ENCODE data around the gene MFSD8.
"Not testable (repeated sequence)": the region's sequence is repeated elsewhere in the genome, so short reads cannot be mapped to it uniquely, and the experiment has no call there.

MFSD8 gene

GRCh38 chr4:127965062-127965802 is at the start of gene MFSD8, which contains the start of gene ABHD18:
Gene MFSD8, minus strand, starts transcription at chr4:127965173. Its CDS starts 40 bp downstream, at chr4:127965133.
Gene ABHD18, plus strand, starts transcription at chr4:127965406. Its CDS starts 17,550 bp downstream, at chr4:127982956.
- in situ Hi-C loops (cut with HindIII; ENCODE audit: low pct_ligation_motif_present, low pct_unique_long_range_greater_than_20kb, low sequenced_read_pairs): no loop called here
- peak; percentile 99 for DNase-seq

DNA sequence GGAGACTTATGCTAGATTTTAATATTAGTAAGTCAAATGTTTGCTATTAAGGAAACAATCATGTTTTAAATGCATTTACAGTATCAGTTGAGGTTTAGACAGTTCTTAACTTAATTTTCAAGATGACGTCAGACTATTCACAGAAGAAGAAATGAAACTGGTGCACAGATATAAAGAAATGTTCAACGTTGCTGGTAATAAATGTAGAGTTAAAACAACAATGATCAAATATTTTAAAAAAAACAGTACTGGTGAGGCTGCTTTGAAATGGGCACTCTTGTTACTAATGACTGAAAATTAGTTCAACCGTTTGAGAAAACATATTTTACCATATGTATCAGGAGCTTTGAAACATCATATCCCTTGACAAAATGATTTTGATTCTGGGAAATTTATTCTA is 44.5 kb upstream of the MFSD8 start:
- in situ Hi-C loops (cut with HindIII; ENCODE audit: low pct_ligation_motif_present, low pct_unique_long_range_greater_than_20kb, low sequenced_read_pairs): no loop called here
- DNase-seq: no peak

DNA sequence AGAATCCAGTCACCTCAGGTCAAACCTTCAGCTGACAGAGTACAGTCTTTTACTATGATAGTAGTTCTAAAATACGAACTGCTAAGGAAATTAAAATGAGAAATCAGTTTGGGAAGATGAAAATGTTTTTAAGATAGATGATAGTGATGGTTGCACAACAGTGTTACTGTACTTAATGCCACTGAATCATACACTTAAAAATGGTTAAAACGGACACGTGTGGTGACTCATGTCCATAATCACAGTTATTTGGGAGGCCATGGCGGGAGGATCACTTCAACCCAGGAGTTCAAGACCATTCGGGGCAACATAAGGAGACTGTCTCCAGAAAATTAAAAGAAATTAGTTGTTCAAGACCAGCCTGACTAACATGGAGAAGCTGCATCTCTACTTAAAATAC is 41.6 kb upstream of the MFSD8 start:
- in situ Hi-C loops (cut with HindIII; ENCODE audit: low pct_ligation_motif_present, low pct_unique_long_range_greater_than_20kb, low sequenced_read_pairs): no loop called here
- no peak for DNase-seq

GRCh38 chr4:127997534-127998388 is 32.8 kb upstream of the MFSD8 start:
- in situ Hi-C loops (cut with HindIII; ENCODE audit: low pct_ligation_motif_present, low pct_unique_long_range_greater_than_20kb, low sequenced_read_pairs): no loop called here
- DNase-seq: peak; percentile 63

DNA sequence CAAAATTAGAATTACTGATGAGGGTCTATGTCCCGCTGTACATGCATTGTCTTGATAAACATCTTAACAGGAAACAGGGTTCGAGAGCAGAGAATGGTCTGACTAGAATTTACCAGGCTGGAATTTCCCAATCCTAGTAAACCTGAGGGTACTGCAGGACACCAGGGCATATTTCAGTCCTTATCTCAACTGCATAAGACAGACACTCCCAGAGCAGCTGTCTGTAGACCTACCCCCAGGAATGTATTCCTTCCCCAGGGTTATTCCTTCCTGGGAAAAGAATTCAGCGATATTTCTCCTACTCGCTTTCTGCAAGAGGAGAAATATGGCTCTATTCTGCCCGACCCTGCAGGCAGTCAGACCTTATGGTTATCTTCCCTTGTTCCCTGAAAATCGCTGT is 31.5 kb upstream of the MFSD8 start:
- in situ Hi-C loops (cut with HindIII; ENCODE audit: low pct_ligation_motif_present, low pct_unique_long_range_greater_than_20kb, low sequenced_read_pairs); DNase-seq: not testable (repeated sequence)

- peak; percentile 53 for DNase-seq
- in situ Hi-C loops (cut with HindIII; ENCODE audit: low pct_ligation_motif_present, low pct_unique_long_range_greater_than_20kb, low sequenced_read_pairs): no loop called here
Observed at GRCh38 chr4:127995776-127996175, 30.8 kb upstream of the MFSD8 start.

DNA sequence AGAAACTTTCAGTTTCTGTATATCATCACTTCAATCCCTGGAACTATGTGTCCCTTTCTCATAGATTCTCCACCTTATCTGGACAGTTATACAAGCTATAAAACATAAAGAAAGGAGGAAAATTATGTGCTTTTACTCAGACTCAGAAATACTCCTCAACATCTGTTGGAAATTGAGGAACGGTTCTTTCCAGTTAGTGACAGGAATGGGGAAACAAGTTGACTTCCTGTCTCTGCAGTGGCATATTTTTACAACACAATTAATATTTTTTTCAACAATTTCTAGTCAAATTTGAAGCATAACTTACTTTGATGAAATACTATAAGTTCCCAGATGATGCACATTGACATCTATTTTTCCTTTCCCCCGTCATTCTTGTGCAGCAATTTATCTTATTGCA is 28.2 kb upstream of the MFSD8 start:
- in situ Hi-C loops (cut with HindIII; ENCODE audit: low pct_ligation_motif_present, low pct_unique_long_range_greater_than_20kb, low sequenced_read_pairs): no loop called here
- no peak for DNase-seq

DNA sequence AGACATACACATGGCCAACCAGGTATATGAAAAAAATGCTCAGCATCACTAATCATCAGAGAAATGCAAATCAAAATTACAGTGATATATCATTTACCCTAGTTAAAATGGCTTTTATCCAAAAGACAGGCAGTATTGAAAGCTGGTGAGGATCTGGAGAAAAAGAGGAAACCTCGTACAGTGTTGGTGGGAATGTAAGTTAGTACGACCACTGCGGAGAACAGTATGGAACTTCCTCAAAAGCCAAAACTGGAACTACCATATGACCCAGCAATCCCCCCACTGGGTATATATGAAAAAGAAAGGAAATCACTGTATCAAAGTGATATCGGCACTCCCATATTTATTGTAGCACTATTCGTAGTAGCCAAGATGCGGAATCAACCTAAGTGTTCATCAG is 23.7 kb upstream of the MFSD8 start:
- in situ Hi-C loops (cut with HindIII; ENCODE audit: low pct_ligation_motif_present, low pct_unique_long_range_greater_than_20kb, low sequenced_read_pairs): no loop called here

GRCh38 chr4:127985989-127986388 is 21.0 kb upstream of the MFSD8 start:
- no peak for DNase-seq
- in situ Hi-C loops (cut with HindIII; ENCODE audit: low pct_ligation_motif_present, low pct_unique_long_range_greater_than_20kb, low sequenced_read_pairs): no loop called here

More for the DNA sequence above, 23.7 kb upstream of the MFSD8 start:
- DNase-seq: no peak

- no peak for DNase-seq
- in situ Hi-C loops (cut with HindIII; ENCODE audit: low pct_ligation_motif_present, low pct_unique_long_range_greater_than_20kb, low sequenced_read_pairs): no loop called here
Observed at GRCh38 chr4:127982445-127982844, 17.5 kb upstream of the MFSD8 start.

DNA sequence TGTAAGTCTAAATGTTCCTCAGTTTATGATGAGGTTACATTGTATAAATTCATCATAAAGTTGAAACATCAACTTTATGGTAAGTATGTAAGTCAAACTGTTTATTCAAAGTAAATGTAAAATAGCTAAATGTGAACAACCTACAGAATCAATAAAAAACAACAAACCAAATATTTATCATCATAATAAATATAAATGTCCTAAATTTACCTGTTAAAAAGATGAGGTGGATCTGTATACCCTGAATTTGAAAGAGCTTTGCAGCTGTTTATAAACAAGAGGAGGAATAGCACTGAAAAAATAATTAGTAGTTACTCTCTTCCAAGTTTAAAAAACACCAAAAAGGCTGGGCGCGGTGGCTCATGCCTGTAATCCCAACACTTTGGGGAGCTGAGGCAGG is 14.0 kb upstream of the MFSD8 start:
- in situ Hi-C loops (cut with HindIII; ENCODE audit: low pct_ligation_motif_present, low pct_unique_long_range_greater_than_20kb, low sequenced_read_pairs): no loop called here
- no peak for DNase-seq

- no peak for DNase-seq
- in situ Hi-C loops (cut with HindIII; ENCODE audit: low pct_ligation_motif_present, low pct_unique_long_range_greater_than_20kb, low sequenced_read_pairs): no loop called here
Observed at GRCh38 chr4:127975121-127975770, 10.3 kb upstream of the MFSD8 start.

DNA sequence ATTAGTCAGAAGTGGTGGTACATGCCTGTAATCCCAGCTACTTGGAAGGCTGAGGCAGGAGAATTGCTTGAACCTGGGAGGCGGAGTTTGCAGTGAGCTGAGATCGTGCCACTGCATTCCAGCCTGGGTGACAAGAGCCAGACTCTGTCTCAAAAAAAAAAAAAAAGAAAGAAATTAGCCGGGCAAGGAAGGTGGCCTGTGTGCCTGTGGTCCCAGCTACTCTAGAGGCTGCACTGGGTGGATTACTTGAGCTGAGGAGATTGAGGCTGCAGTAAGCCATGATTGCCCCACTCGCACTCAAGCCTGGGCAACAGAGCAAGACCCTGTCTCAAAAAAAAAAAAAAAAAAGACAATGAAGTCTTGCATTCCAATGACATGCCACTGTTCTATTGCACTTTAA is 6.0 kb upstream of the MFSD8 start:
- in situ Hi-C loops (cut with HindIII; ENCODE audit: low pct_ligation_motif_present, low pct_unique_long_range_greater_than_20kb, low sequenced_read_pairs); DNase-seq: not testable (repeated sequence)

GRCh38 chr4:127968586-127968985 is 3.6 kb upstream of the MFSD8 start:
- in situ Hi-C loops (cut with HindIII; ENCODE audit: low pct_ligation_motif_present, low pct_unique_long_range_greater_than_20kb, low sequenced_read_pairs): no loop called here
- DNase-seq: no peak

GRCh38 chr4:127967141-127967775 is 2.3 kb upstream of the MFSD8 start:
- no peak for DNase-seq
- in situ Hi-C loops (cut with HindIII; ENCODE audit: low pct_ligation_motif_present, low pct_unique_long_range_greater_than_20kb, low sequenced_read_pairs): no loop called here

DNA sequence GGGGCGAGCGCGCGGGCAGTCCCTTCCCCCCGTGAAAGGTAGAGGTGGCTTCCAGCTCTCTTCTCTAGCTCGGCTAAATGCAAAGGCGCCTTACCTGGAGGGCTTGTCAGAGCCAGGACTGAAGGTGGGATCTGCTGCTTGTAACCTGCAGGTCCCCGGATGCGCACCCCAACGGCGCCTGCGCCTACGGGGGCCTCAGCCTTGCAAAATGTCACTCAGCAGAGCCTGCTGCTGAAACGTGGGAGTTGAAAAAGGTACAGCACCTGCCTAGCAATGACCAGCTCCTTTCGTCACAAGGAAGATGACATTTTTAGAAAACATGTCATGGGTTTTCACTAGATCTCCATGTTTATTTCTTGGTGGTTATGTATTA is 816 bp upstream of the MFSD8 start:
- peak; percentile 36 for DNase-seq
- in situ Hi-C loops (cut with HindIII; ENCODE audit: low pct_ligation_motif_present, low pct_unique_long_range_greater_than_20kb, low sequenced_read_pairs): no loop called here

DNA sequence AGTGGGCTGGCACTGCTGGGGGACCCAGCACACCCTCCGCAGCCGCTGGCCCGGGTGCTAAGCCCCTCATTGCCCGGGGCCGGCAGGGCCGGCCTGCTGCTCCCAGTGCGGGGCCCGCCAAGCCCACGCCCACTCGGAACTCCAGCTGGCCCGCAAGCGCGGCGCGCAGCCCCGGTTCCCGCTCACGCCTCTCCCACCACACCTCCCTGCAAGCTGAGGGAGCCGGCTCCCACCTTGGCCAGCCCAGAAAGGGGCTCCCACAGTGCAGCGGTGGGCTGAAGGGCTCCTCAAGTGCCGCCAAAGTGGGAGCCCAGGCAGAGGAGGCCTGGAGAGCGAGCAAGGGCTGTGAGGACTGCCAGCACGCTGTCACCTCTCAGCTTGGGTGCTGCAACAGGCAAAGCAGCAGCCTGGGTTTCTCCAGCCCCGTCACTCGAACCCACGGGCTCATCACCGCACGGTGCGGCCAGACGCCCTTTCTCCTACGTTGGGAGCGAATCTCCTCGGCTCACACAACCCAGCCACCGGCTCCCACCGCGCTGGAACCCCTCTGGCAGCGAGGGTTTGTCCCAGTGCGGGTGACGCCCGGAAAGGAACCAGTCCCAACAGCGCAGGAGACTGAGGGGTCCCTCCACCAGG is 429 bp downstream of the MFSD8 start:
- in situ Hi-C loops (cut with HindIII; ENCODE audit: low pct_ligation_motif_present, low pct_unique_long_range_greater_than_20kb, low sequenced_read_pairs); DNase-seq: not testable (repeated sequence)

DNA sequence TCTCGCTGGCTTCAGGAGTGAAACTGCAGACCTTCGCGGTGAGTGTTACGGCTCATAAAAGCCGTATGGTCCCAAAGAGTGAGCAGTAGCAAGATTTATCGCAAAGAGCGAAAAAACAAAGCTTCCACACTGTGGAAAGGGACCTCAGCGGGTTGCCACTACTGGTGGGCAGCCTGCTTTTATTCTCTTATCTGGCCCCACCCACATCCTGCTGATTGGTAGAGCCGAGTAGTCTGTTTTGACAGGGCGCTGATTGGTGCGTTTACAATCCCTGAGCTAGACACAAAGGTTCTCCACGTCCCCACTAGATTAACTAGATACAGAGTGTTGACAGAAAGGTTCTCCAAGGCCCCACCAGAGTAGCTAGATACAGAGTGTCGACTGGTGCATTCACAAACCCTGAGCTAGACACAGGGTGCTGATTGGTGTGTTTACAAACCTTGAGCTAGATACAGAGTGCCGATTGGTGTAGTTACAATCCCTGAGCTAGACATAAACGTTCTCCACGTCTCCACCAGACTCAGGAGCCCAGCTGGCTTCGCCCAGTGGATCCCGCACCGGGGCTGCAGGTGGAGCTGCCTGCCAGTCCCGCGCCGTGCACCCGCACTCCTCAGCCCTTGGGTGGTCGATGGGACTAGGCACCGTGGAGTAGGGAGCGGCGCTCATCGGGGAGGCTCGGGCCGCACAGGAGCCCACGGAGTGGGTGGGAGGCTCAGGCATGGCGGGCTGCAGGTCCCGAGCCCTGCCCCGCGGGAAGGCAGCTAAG is 1.2 kb downstream of the MFSD8 start:
- DNase-seq; in situ Hi-C loops (cut with HindIII; ENCODE audit: low pct_ligation_motif_present, low pct_unique_long_range_greater_than_20kb, low sequenced_read_pairs): not testable (repeated sequence)

Data from ACHN (cell line).